ENCODE measurements around the gene EIF4EBP2. TPM values are rescaled to one million over a fixed set of nuclear protein-coding genes. Genes with fewer than 3 reads are reported as not detected.
A peak's percentile ranks its signal among the peaks of the same experiment; 100 is the strongest.

EIF4EBP2 gene
- 13.4 and 21.9 TPM in 2 replicates for polyA plus RNA-seq (2011; rRNA removed)
- polyA minus RNA-seq (2011; rRNA and poly(A)+ RNA removed) = 23.6 and 30.7 TPM in 2 replicates

GRCh38 chr10:70404036-70404786 is at the start of gene EIF4EBP2:
TSS of gene EIF4EBP2 (plus strand) at chr10:70404145. CDS start at chr10:70404402, 257 bp downstream.
- ChIA-PET CTCF (interaction anchor here (1.2 to 2.1 kb wide), 5 partner anchors 25 to 288 kb away, joined by 4 to 8 read pairs (median 5); no protein-coding TSS in a partner anchor), POLR2A (interaction anchor here (0.7 kb wide), 1 partner anchor 1847 kb away, joined by 6 read pairs; no protein-coding TSS in a partner anchor)
- Histone ChIP-seq H3K36me3 (ENCODE audit: control insufficient read depth, insufficient read depth, low read length) (no peaks in the 10 kb centered on the region), H3K27me3 (ENCODE audit: control insufficient read depth, insufficient read depth, low read length) (no peaks in the 10 kb centered on the region), H3K4me3 (ENCODE audit: low read depth, low read length) (peak within 1 kb of the TSS; percentile 94)
- peak; percentile 83 for DNase-seq (ENCODE audit: low read depth)
- no peak for TF ChIP-seq CTCF (IDR thresholded peaks at IDR 0.05; ENCODE audit: insufficient read depth, low read depth, low read length)

- Histone ChIP-seq H3K4me3 (ENCODE audit: low read depth, low read length) (no peak overlapping the region), H3K27me3 (ENCODE audit: control insufficient read depth, insufficient read depth, low read length) (no peaks in the 10 kb centered on the region), H3K36me3 (ENCODE audit: control insufficient read depth, insufficient read depth, low read length) (no peaks in the 10 kb centered on the region)
- POLR2A ChIA-PET = no interaction called here
- CTCF ChIA-PET = interaction anchor here (0.7 to 5.3 kb wide), 6 partner anchors 10 to 132 kb away, joined by 3 to 23 read pairs (median 7); no protein-coding TSS in a partner anchor
- TF ChIP-seq CTCF (IDR thresholded peaks at IDR 0.05; ENCODE audit: insufficient read depth, low read depth, low read length) = no peak
- DNase-seq (ENCODE audit: low read depth) = no peak
Measured at GRCh38 chr10:70354556-70354955, 49.4 kb upstream of the EIF4EBP2 start.

- no peak for DNase-seq (ENCODE audit: low read depth)
- H3K27me3 ChIP-seq (ENCODE audit: control insufficient read depth, insufficient read depth, low read length) = no peaks in the 10 kb centered on the region
- ChIA-PET POLR2A (no interaction called here), CTCF (interaction anchor here (0.6 to 5.3 kb wide), 7 partner anchors 9 to 209 kb away, joined by 3 to 23 read pairs (median 8); partner anchors contain the start of gene TYSND1)
- no peaks in the 10 kb centered on the region for H3K36me3 ChIP-seq (ENCODE audit: control insufficient read depth, insufficient read depth, low read length)
- TF ChIP-seq CTCF (IDR thresholded peaks at IDR 0.05; ENCODE audit: insufficient read depth, low read depth, low read length) = no peak
- no peak overlapping the region for H3K4me3 ChIP-seq (ENCODE audit: low read depth, low read length)
Measured at GRCh38 chr10:70355051-70356021, 48.6 kb upstream of the EIF4EBP2 start.

- no peaks in the 10 kb centered on the region for H3K36me3 ChIP-seq (ENCODE audit: control insufficient read depth, insufficient read depth, low read length)
- H3K27me3 ChIP-seq (ENCODE audit: control insufficient read depth, insufficient read depth, low read length) = no peaks in the 10 kb centered on the region
- TF ChIP-seq CTCF (IDR thresholded peaks at IDR 0.05; ENCODE audit: insufficient read depth, low read depth, low read length) = no peak
- no peak overlapping the region for H3K4me3 ChIP-seq (ENCODE audit: low read depth, low read length)
- POLR2A ChIA-PET = no interaction called here
- CTCF ChIA-PET = interaction anchor here (2.4 kb wide), 1 partner anchor 211 kb away, joined by 8 read pairs; the partner anchor contains the start of gene TYSND1
- no peak for DNase-seq (ENCODE audit: low read depth)
Measured at GRCh38 chr10:70357565-70357964, 46.4 kb upstream of the EIF4EBP2 start.

Data from BJ (cell line).